Body of pancreas (tissue), 4 donors: ENCODE data around the gene CERS3. TPM values are rescaled to one million over a fixed set of nuclear protein-coding genes. Genes with fewer than 3 reads are reported as not detected.
"Not testable (repeated sequence)": the region's sequence is repeated elsewhere in the genome, so short reads cannot be mapped to it uniquely, and the experiment has no call there.

Source experiments
- ATAC-seq: fragments of 150-250 bp; one replicate; pipeline ENCODE4 v1.9.1; 2016
- DNase-seq, 4 donors: peaks; one replicate each; pipeline ENCODE4 v3.0.0-alpha.2; 2019
- H3K27ac ChIP-seq, 4 donors: fragments of 200-600 bp; sonication (generic); 1 replicate in 3 of 4; 2 replicates in 1 of 4; pipeline versions ENCODE4 v1.5.1 to v1.6.1; 2016 to 2019; ENCODE audit warnings: mild to moderate bottlenecking in 1 of 4, mixed read lengths in 1 of 4, moderate library complexity in 1 of 4
- H3K27me3 ChIP-seq, 2 donors: fragments of 200-600 bp; sonication (generic); one replicate each; pipeline ENCODE4 v1.6.0; 2016; ENCODE audit warnings: mild to moderate bottlenecking in 1 of 2
- H3K36me3 ChIP-seq, 2 donors: fragments of 200-600 bp; sonication (generic); replicated peaks in 1 of 2; 2 replicates each; pipeline ENCODE4 v1.5.1; 2016; ENCODE audit warnings: low read depth in 2 of 2; ENCODE audit not compliant: insufficient read depth in 1 of 2
- H3K4me1 ChIP-seq: fragments of 200-600 bp; sonication (generic); one replicate; pipeline ENCODE4 v1.6.0; 2016
- H3K4me3 ChIP-seq, 2 donors: fragments of 200-600 bp; sonication (generic); 1 replicate in 1 of 2; 2 replicates in 1 of 2; pipeline ENCODE4 v1.5.1; 2016 to 2019
- H3K9me3 ChIP-seq, 3 donors: fragments of 200-600 bp; sonication (generic); 1 replicate in 2 of 3; 2 replicates in 1 of 3; pipeline ENCODE4 v1.5.1; 2016
- CTCF ChIP-seq, 7 experiments: fragments of 450-650 bp in 4 of 7; fragments of 200-600 bp in 3 of 7; sonication (generic) in 3 of 7; IDR thresholded peaks; one replicate each; pipeline ENCODE4 v1.5.1; 2016 to 2019; ENCODE audit warnings: antibody characterized with exemption in 7 of 7
- POLR2A ChIP-seq, 3 donors: fragments of 450-650 bp; IDR thresholded peaks; one replicate each; pipeline ENCODE4 v1.6.1; 2016; ENCODE audit warnings: antibody characterized with exemption in 3 of 3, mild to moderate bottlenecking in 2 of 3
- WGBS, 2 donors: methylation state at CpG; one replicate each; pipeline ENCODE4 v1.1.5; 2017; 5-methylcytosine and 5-hydroxymethylcytosine counted together
- intact Hi-C: fragments of 100-400 bp; cut with DNase I; formaldehyde crosslinking; loops from one replicate; pipeline ENCODE4 v1.15.1; 2023
- total RNA-seq, 2 donors: library from RNA; depleted of rRNA; stranded (reverse); fragments of >200 nt; gene quantifications; one replicate each; pipeline ENCODE4 v1.1.0, GENCODE V29; 2016

The CERS3 gene
- total RNA-seq, 2 donors from 2014 or later = 0.33 TPM; not detected in 1

DNA sequence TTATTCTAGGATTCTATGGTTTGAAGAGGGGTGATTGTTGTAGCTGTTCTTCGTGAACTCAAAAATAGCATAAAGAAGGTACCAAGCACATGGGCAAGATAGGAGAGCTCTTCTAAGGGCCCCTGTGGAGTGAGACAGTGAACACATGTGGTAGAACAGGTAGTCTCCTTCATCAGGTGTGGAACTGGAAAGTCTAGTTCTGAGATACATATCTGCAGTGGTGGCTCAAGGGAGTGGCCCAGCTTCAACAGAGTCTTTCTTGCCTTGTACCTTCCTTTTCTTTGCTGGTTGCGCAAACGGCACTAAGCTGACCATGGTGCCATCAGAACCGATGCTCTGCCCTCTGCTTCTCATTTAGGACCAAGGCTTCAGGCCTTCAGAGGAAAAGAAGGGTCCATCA lies 65.2 kb downstream of the CERS3 start:
- Histone ChIP-seq H3K27me3 (no peaks in the 10 kb centered on the region), H3K9me3 (no peaks in the 10 kb centered on the region), H3K36me3 (no peaks in the 10 kb centered on the region), H3K4me1 (no peaks in the 10 kb centered on the region), H3K27ac (no peak overlapping the region), H3K4me3 (no peak overlapping the region)
- intact Hi-C loops = no loop called here
- 88 to 89% methylated on average over 4 of the region's 4 CpGs for WGBS, 2 donors
- TF ChIP-seq POLR2A (IDR thresholded peaks at IDR 0.05) (no peak), CTCF (IDR thresholded peaks at IDR 0.05) (no peak)
- ATAC-seq (no peak), DNase-seq (no peak)

DNA sequence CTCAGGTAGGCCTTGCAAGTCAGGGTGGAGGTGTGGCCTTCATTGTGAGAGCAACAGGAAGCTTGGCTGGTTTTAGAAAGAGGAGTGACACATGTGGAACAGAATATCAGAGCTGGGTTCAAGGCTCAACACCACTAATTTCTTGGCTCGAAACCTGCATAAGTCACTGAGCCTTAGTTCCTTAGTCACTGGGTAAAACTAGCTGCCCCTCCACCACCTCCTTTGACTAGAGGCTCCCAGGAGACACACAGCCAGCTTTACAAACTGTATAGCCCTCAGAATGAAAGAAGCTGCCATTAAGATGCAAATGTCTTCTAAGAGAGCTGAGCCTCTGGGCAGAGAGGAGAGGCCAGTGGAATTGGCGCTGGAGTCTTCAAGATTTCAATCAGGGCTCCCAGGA lies 67.7 kb downstream of the CERS3 start:
- DNase-seq (no peak), ATAC-seq (no peak)
- intact Hi-C loops = no loop called here
- TF ChIP-seq CTCF (IDR thresholded peaks at IDR 0.05) (no peak), POLR2A (IDR thresholded peaks at IDR 0.05) (no peak)
- no peaks in the 10 kb centered on the region for H3K9me3 ChIP-seq
- H3K36me3 ChIP-seq = no peaks in the 10 kb centered on the region
- H3K4me3 ChIP-seq = no peak overlapping the region
- H3K27me3 ChIP-seq = no peaks in the 10 kb centered on the region
- H3K4me1 ChIP-seq = no peaks in the 10 kb centered on the region
- WGBS, 2 donors = 46 to 61% methylated on average over 2 of the region's 2 CpGs
- H3K27ac ChIP-seq = no peak overlapping the region

GRCh38 chr15:100457201-100457600 lies 71.5 kb downstream of the CERS3 start:
- intact Hi-C loops = no loop called here
- H3K4me1 ChIP-seq = no peaks in the 10 kb centered on the region
- no peak overlapping the region for H3K4me3 ChIP-seq
- ATAC-seq (no peak), DNase-seq (no peak)
- no peaks in the 10 kb centered on the region for H3K9me3 ChIP-seq
- H3K27me3 ChIP-seq = no peaks in the 10 kb centered on the region
- no peak overlapping the region for H3K27ac ChIP-seq
- TF ChIP-seq CTCF (IDR thresholded peaks at IDR 0.05) = no peak
- TF ChIP-seq POLR2A (IDR thresholded peaks at IDR 0.05) = no peak
- WGBS, 2 donors = 26 to 57% methylated on average over 1 of the region's 1 CpG
- no peaks in the 10 kb centered on the region for H3K36me3 ChIP-seq

- TF ChIP-seq CTCF (IDR thresholded peaks at IDR 0.05) (no peak), POLR2A (IDR thresholded peaks at IDR 0.05) (no peak)
- no peaks in the 10 kb centered on the region for H3K36me3 ChIP-seq
- no peak overlapping the region for H3K27ac ChIP-seq
- H3K27me3 ChIP-seq = no peaks in the 10 kb centered on the region
- H3K4me3 ChIP-seq = no peak overlapping the region
- WGBS, 2 donors = 20 to 40% methylated on average over 2 of the region's 2 CpGs
- no peak for ATAC-seq
- DNase-seq = no peak
- no peaks in the 10 kb centered on the region for H3K9me3 ChIP-seq
- no peaks in the 10 kb centered on the region for H3K4me1 ChIP-seq
- intact Hi-C loops = no loop called here
Measured at GRCh38 chr15:100454148-100454547, 74.6 kb downstream of the CERS3 start.

GRCh38 chr15:100448481-100448880 lies 80.3 kb downstream of the CERS3 start:
- H3K9me3 ChIP-seq = no peaks in the 10 kb centered on the region
- WGBS, 2 donors = 57 to 76% methylated on average over 1 to 2 of the region's 2 CpGs
- H3K27ac ChIP-seq = no peak overlapping the region
- DNase-seq (no peak), ATAC-seq (no peak)
- no peaks in the 10 kb centered on the region for H3K4me1 ChIP-seq
- intact Hi-C loops = no loop called here
- H3K27me3 ChIP-seq = no peaks in the 10 kb centered on the region
- H3K36me3 ChIP-seq = no peaks in the 10 kb centered on the region
- H3K4me3 ChIP-seq = no peak overlapping the region
- TF ChIP-seq CTCF (IDR thresholded peaks at IDR 0.05) = no peak
- no peak for TF ChIP-seq POLR2A (IDR thresholded peaks at IDR 0.05)

DNA sequence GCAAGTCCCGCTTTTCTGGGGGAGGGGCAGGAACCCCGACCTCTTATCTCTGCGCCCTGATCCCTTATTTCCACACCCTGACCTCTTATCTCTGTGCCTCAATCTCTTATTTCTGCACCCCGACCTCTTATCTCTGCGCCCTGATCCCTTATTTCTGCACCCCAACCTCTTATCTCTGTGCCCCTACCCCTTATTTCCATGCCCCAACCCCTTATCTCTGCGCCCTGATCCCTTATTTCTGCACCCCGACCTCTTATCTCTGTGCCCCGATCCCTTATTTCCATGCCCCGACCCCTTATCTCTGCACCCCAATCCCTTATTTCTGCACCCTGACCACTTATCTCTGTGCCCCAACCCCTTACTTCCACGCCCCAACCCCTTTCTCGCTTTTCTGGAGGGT lies 87.7 kb downstream of the CERS3 start:
- H3K27me3 ChIP-seq, H3K4me3 ChIP-seq, H3K36me3 ChIP-seq, DNase-seq, H3K9me3 ChIP-seq, H3K4me1 ChIP-seq, intact Hi-C loops, ATAC-seq, H3K27ac ChIP-seq: not testable (repeated sequence)
- WGBS, 2 donors = 74 to 78% methylated on average over 11 of the region's 11 CpGs
